GM12874 (cell line): Measurements from ENCODE around the gene PRKG1.

ENCODE experiments used
- TF ChIP-seq, protein P1 (sequence below): IDR thresholded peaks from 2 replicates; pipeline ENCODE4 v1.5.1; 2011; ENCODE audit warnings: low read depth, mild to moderate bottlenecking, control low read depth, low read length, moderate library complexity; ENCODE audit not compliant: insufficient read depth

PRKG1 gene

GRCh38 chr10:52053497-52053896, 979.2 kb downstream of the PRKG1 start:
- TF ChIP-seq, protein P1, sequence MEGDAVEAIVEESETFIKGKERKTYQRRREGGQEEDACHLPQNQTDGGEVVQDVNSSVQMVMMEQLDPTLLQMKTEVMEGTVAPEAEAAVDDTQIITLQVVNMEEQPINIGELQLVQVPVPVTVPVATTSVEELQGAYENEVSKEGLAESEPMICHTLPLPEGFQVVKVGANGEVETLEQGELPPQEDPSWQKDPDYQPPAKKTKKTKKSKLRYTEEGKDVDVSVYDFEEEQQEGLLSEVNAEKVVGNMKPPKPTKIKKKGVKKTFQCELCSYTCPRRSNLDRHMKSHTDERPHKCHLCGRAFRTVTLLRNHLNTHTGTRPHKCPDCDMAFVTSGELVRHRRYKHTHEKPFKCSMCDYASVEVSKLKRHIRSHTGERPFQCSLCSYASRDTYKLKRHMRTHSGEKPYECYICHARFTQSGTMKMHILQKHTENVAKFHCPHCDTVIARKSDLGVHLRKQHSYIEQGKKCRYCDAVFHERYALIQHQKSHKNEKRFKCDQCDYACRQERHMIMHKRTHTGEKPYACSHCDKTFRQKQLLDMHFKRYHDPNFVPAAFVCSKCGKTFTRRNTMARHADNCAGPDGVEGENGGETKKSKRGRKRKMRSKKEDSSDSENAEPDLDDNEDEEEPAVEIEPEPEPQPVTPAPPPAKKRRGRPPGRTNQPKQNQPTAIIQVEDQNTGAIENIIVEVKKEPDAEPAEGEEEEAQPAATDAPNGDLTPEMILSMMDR: no peak

DNA sequence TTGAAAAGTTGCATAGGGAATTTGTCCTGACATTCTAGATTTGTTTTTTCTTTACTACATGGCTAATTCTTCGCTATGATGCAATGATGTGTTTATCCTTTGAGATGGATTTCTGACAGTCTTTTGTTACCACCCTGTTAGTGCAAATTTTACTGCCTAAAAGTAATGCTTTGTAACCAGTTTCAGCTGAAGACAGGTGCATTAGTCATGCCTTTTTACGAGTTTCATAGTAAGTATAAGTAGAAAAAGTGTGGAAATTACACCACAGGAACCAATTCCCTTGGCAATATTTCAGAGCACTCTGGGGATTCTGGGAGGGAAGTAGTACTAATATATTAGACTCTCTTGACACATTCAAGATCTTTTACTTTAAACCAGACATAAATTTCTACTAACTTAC, 982.0 kb downstream of the PRKG1 start:
- TF ChIP-seq, protein P1: no peak

DNA sequence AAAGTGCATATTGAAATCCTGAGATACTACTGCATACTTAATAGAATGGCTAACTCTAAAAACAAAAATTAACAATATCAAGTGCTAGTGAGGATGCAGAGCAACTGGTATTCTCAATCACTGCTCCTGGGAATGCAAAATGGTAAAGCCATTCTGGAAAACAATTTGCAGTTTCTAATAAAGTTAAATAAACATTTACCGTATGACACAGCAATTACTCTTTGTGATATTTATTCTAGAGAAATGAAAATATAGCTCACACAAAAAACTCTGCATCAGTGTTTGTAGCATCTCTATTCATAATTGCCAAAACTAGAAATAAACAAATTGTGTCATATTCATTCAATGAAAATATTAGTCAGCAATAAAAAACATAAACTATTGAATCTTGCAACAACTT, 984.8 kb downstream of the PRKG1 start:
- TF ChIP-seq, protein P1: no peak

- TF ChIP-seq, protein P1: no peak
These were observed 988.9 kb downstream of the PRKG1 start for GRCh38 chr10:52063159-52063558.

GRCh38 chr10:52064084-52064845, 990.0 kb downstream of the PRKG1 start:
- TF ChIP-seq, protein P1: no peak

GRCh38 chr10:52066383-52066782, 992.1 kb downstream of the PRKG1 start:
- TF ChIP-seq, protein P1: no peak

DNA sequence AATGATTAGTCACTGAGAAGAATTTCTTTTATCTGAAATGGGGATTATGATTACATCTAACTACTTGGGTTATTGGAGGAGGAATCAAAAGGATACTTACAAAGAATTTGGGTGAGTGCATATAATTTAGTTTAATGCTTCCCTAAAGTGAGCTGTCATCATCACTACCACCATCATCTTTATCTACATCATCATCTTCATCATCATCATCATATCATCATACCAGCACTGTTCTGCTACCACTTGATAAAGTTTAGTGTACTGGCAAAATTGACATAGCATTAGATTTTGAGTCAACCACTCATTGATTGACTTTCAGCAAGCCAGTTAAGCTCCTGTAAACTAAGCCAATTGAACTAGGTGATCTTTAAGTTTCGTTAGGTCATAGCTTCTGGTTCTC, 994.2 kb downstream of the PRKG1 start:
- TF ChIP-seq, protein P1: no peak
